DMS153 (cell line): ENCODE results near the gene ITGA3.

Source experiments
- DNase-seq: peaks from one replicate; lab custom pipeline; 2025; lab: John Stamatoyannopoulos, UW

ITGA3 gene

GRCh38 chr17:50110591-50111349 is 54.9 kb downstream of the ITGA3 start:
- no peak for DNase-seq

GRCh38 chr17:50111673-50112655 is 56.1 kb downstream of the ITGA3 start:
- no peak for DNase-seq

- no peak for DNase-seq
These were observed 56.8 kb downstream of the ITGA3 start for GRCh38 chr17:50112694-50113093.

GRCh38 chr17:50113624-50114320 is 57.9 kb downstream of the ITGA3 start:
- no peak for DNase-seq

DNA sequence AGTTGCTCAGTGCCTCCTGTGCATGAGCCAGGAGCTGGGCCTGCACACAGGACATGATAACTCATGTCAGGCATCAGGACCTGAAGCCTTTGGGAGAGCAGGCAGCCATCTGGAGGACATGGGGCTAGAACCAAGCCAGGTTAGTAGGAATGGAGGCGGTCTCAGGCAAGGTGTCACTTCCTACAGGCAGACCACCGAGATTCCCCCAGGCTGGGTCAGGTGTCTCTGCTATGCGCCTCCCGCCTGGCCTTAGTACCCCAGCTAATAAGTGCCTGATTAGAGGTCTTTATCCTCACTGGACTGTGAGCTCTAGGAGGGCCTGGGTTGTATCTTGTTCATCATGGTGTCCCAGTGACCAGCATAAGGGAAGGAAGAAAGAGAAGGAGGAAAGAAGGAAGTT is 58.5 kb downstream of the ITGA3 start:
- no peak for DNase-seq

DNA sequence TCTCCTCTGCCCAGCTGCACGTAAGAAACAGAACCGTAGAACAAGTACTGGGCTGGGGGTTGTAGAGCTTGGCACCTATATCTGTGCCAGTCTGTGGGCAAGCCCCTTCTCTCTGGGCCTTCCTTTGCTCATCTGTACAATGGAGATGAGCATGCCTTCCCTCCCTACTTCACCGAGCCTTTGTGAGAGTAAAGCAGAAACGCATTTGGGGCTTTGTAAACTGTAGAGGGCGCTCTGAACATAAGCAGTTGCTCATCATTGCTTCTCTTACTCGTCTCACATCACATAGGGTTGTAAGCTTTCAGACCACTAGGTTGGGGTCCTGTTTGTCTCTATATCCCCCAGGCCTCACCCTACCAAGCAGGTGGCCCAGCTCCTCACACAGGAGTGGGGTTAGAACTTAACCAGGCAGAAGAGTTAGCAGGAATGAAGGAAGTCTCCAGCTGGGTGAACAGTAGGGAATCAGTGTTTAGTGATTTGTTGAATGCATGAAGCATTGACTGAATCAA is 59.0 kb downstream of the ITGA3 start:
- peak; percentile 66 for DNase-seq

DNA sequence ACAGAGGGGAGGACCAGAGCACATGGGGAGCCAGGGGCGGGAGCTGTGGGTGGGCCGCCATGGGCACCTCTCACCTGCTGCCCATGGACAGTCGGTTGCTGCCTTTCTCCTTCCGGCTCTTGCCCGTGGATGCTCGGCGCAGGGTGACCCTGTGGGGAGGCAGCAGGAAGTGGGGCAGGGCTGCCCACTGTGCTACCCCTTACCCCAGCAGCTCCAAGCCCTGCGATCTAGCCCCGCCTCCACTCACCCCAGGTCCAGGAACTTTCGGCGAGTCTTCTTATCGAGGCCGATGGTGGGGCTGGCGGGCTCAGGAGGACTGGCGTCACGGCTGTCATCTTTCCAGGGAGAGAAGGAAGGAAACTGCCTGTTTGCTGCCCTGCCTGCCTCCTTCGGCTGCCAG is 59.8 kb downstream of the ITGA3 start:
- DNase-seq: no peak

- peak; percentile 73 for DNase-seq
These were observed 61.5 kb downstream of the ITGA3 start for GRCh38 chr17:50117202-50118051.

GRCh38 chr17:50118076-50118827 is 62.3 kb downstream of the ITGA3 start:
- no peak for DNase-seq

DNA sequence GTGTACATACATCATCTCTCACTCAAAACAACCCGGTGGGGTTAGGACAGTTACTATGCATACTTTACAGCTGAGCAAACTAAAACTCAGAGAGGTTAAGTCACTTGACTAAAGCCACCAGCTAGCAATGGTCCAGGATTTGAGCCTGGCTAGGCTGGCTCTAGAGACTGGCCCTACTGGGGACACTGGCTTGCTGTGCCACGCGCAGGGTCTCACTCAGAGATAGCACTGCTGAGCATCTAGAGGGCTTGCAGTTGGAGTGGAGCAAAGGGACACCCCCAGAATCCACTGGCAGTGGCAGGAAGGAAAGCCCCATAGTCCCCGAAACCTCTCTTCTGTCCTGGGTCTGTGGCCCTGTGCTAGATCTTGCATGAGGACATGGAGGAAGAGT is 62.9 kb downstream of the ITGA3 start:
- DNase-seq: no peak

DNA sequence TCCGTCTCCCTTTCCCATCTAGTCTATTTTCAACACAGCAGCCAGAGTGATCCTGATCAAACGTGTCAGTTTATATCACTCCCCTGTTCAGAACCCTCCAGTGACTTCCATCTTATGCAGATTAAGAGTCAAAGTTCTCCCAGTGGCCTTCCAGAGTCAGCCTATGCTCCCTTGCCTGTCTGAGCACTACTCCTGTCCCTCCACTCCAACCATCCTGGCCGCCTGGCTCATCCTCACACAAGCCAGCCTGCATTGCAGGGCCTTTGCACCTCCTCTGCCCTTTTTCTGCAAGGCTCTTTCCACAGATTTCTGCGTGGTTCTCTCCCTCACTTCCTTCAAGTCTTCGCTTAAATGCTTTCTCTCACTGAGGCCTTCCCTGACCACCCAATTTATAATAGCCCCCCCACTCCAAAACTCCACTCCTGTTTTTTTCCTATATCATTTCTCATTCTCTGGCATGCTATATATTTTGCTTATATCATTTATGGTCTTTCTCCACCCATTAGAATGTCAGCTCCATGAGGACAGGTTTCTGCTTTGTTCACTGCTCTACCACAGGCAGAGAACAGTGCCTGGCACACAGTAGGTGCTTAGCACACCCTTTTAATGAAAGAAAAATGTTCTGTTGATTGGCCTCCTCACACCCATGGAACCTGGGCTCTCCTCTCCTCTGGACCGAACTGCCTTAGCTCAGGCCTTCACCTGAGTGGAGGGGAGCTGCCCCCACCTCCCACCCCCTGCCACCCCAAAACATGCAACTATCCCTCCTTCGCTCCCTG is 64.8 kb downstream of the ITGA3 start:
- no peak for DNase-seq

DNA sequence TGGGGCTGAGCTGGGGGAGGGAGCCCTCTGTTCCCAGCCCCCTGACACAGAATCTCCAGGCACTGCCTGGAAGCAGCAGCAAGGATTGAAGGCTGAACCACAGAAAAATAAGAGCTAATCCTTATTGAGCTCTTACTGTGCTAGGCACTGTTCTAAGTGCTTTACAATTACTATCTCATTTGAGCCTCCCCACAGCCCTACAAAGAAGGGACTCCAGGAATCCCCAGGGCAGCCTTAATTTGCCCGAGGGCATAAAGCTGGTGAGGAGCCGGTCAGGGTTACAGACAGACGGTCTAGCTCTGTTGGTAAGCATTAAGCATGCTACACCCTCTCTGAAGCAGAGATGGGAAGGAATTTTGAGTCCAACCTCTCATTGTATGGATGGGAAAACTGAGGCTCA is 67.0 kb downstream of the ITGA3 start:
- no peak for DNase-seq

- DNase-seq: peak; percentile 81
These were observed 67.9 kb downstream of the ITGA3 start for GRCh38 chr17:50123649-50124349.

- DNase-seq: no peak
These were observed 69.6 kb downstream of the ITGA3 start for GRCh38 chr17:50125420-50125997.

DNA sequence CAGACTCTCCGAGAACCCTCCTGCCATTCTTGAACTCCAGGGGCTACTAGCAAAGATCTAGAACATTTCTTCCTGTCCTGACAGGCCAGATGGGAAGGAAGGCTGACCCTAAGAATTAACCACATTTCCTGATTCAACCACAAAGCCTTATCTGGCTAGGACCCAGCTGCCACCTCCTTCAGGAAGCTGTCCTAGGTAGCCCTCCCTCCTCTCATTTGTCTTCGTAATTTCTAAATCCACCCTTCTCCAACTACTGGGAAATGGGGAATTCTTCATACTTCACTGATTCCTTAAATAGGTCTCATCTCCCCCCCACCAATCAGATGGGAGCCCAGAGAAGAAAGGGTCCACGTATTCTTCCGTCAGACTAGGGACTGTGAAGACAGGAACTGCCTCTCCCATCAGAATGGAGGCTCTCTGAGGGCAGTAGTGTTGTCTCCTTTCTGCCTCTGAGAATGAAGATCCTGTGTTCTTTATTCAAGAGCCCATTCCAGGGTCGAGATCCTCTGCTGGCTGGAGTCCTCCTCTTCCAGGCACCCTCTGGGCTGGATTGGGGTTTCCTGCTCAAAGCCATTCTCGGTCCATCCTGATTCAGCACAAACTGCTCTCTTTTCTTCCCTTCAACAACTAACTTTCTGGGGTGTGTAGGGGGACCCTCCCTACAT is 71.9 kb downstream of the ITGA3 start:
- no peak for DNase-seq

GRCh38 chr17:50128441-50129352 is 72.8 kb downstream of the ITGA3 start:
- DNase-seq: no peak

- no peak for DNase-seq
These were observed 73.4 kb downstream of the ITGA3 start for GRCh38 chr17:50129353-50129727.
